Urinary bladder (tissue), 4 donors: Measurements from ENCODE around the gene JAG2. TPM values are rescaled to one million over a fixed set of nuclear protein-coding genes. Genes with fewer than 3 reads are reported as not detected.
"Not testable (repeated sequence)": the region's sequence is repeated elsewhere in the genome, so short reads cannot be mapped to it uniquely, and the experiment has no call there.

ENCODE experiments used
- DNase-seq: peaks from one replicate; pipeline ENCODE4 v3.0.0-alpha.2; 2015; ENCODE audit errors: extremely low spot score
- H3K27ac ChIP-seq: one replicate; pipeline ENCODE4 v1.5.1; 2013; ENCODE audit warnings: low read depth, mild to moderate bottlenecking, moderate library complexity
- H3K36me3 ChIP-seq: one replicate; pipeline ENCODE4 v1.6.1; 2013; ENCODE audit warnings: mild to moderate bottlenecking, moderate library complexity; ENCODE audit not compliant: insufficient read depth
- H3K4me1 ChIP-seq: one replicate; pipeline ENCODE4 v1.6.1; 2013; ENCODE audit warnings: mild to moderate bottlenecking, moderate library complexity; ENCODE audit not compliant: insufficient read depth
- H3K4me3 ChIP-seq: one replicate; pipeline ENCODE4 v1.5.1; 2013; ENCODE audit warnings: low read depth, low read length
- WGBS: extraction: QIAGEN DNeasy Blood & Tissue Kit; methylation state at CpG from one replicate; pipeline ENCODE4 v1.1.7; 2013; 5-methylcytosine and 5-hydroxymethylcytosine counted together
- polyA plus RNA-seq: library from polyadenylated mRNA; stranded (reverse); fragments of 200-250 nt; gene quantifications from one replicate; pipeline ENCODE4 v1.2.3, GENCODE V29; 2013
- total RNA-seq: library from RNA; depleted of rRNA; stranded (reverse); fragments of >200 nt; gene quantifications from one replicate; pipeline ENCODE4 v1.2.3, GENCODE V29; 2014
- donor health status: healthy with polysubstance abuse.
- donor health status: healthy.

The JAG2 gene
- total and polyA plus RNA-seq, 2 donors = 11.2 to 22.4 TPM

GRCh38 chr14:105118646-105119407, 49.7 kb downstream of the JAG2 start:
- DNase-seq = peak; percentile 65
- 67% methylated on average over 11 of the region's 11 CpGs for WGBS

GRCh38 chr14:105117710-105118385, 50.7 kb downstream of the JAG2 start:
- Histone ChIP-seq H3K4me1 (no peaks in the 10 kb centered on the region), H3K27ac (peak overlapping the region; percentile 71), H3K4me3 (no peak overlapping the region), H3K36me3 (no peaks in the 10 kb centered on the region)
- 90% methylated on average over 7 of the region's 7 CpGs for WGBS
- no peak for DNase-seq

More at GRCh38 chr14:105118646-105119407, 49.7 kb downstream of the JAG2 start:
- H3K36me3 ChIP-seq = no peaks in the 10 kb centered on the region
- H3K4me3 ChIP-seq = no peak overlapping the region
- H3K27ac ChIP-seq = peak overlapping the region; percentile 71
- no peaks in the 10 kb centered on the region for H3K4me1 ChIP-seq

- 89% methylated on average over 2 of the region's 2 CpGs for WGBS
- DNase-seq = no peak
- Histone ChIP-seq H3K27ac (no peak overlapping the region), H3K4me1 (no peaks in the 10 kb centered on the region), H3K36me3 (no peaks in the 10 kb centered on the region), H3K4me3 (no peak overlapping the region)
These were observed 51.3 kb downstream of the JAG2 start for GRCh38 chr14:105117257-105117646.

- 87% methylated on average over 11 of the region's 12 CpGs for WGBS
- no peaks in the 10 kb centered on the region for H3K4me1 ChIP-seq
- H3K36me3 ChIP-seq = no peaks in the 10 kb centered on the region
- H3K4me3 ChIP-seq = no peak overlapping the region
- no peak for DNase-seq
- H3K27ac ChIP-seq = no peak overlapping the region
These were observed 51.9 kb downstream of the JAG2 start for GRCh38 chr14:105116451-105117256.

GRCh38 chr14:105109243-105109642, 59.3 kb downstream of the JAG2 start:
- H3K4me3 ChIP-seq, DNase-seq, H3K27ac ChIP-seq, H3K4me1 ChIP-seq, H3K36me3 ChIP-seq: not testable (repeated sequence)
- 82% methylated on average over 8 of the region's 8 CpGs for WGBS

GRCh38 chr14:105108516-105108864, 60.1 kb downstream of the JAG2 start:
- DNase-seq = no peak
- H3K36me3 ChIP-seq = no peaks in the 10 kb centered on the region
- H3K27ac ChIP-seq = no peak overlapping the region
- 76% methylated on average over 7 of the region's 7 CpGs for WGBS
- H3K4me3 ChIP-seq = no peak overlapping the region
- no peaks in the 10 kb centered on the region for H3K4me1 ChIP-seq

GRCh38 chr14:105107781-105108515, 60.6 kb downstream of the JAG2 start:
- no peaks in the 10 kb centered on the region for H3K4me1 ChIP-seq
- H3K36me3 ChIP-seq = no peaks in the 10 kb centered on the region
- H3K27ac ChIP-seq = no peak overlapping the region
- no peak for DNase-seq
- H3K4me3 ChIP-seq = no peak overlapping the region
- WGBS = 76% methylated on average over 9 of the region's 9 CpGs

GRCh38 chr14:105107351-105107750, 61.2 kb downstream of the JAG2 start:
- 90% methylated on average over 7 of the region's 7 CpGs for WGBS
- Histone ChIP-seq H3K4me1 (no peaks in the 10 kb centered on the region), H3K4me3 (no peak overlapping the region), H3K27ac (no peak overlapping the region), H3K36me3 (no peaks in the 10 kb centered on the region)
- DNase-seq = no peak

GRCh38 chr14:105105158-105105557, 63.4 kb downstream of the JAG2 start:
- H3K4me1 ChIP-seq = no peaks in the 10 kb centered on the region
- 51% methylated on average over 7 of the region's 7 CpGs for WGBS
- DNase-seq = no peak
- no peaks in the 10 kb centered on the region for H3K36me3 ChIP-seq
- H3K4me3 ChIP-seq = no peak overlapping the region
- H3K27ac ChIP-seq = no peak overlapping the region

- H3K4me3 ChIP-seq = no peak overlapping the region
- H3K4me1 ChIP-seq = no peaks in the 10 kb centered on the region
- no peak for DNase-seq
- WGBS = 97% methylated on average over 3 of the region's 3 CpGs
- no peak overlapping the region for H3K27ac ChIP-seq
- H3K36me3 ChIP-seq = no peaks in the 10 kb centered on the region
These were observed 65.7 kb downstream of the JAG2 start for GRCh38 chr14:105102893-105103292.

GRCh38 chr14:105102361-105102870, 66.2 kb downstream of the JAG2 start:
- no peak for DNase-seq
- H3K36me3 ChIP-seq = no peaks in the 10 kb centered on the region
- no peaks in the 10 kb centered on the region for H3K4me1 ChIP-seq
- H3K27ac ChIP-seq = no peak overlapping the region
- no peak overlapping the region for H3K4me3 ChIP-seq
- 91% methylated on average over 7 of the region's 7 CpGs for WGBS

GRCh38 chr14:105100910-105101309, 67.7 kb downstream of the JAG2 start:
- Histone ChIP-seq H3K4me1 (no peaks in the 10 kb centered on the region), H3K27ac (no peak overlapping the region), H3K4me3 (no peak overlapping the region), H3K36me3 (no peaks in the 10 kb centered on the region)
- no peak for DNase-seq
- 89% methylated on average over 4 of the region's 4 CpGs for WGBS

GRCh38 chr14:105099778-105100177, 68.8 kb downstream of the JAG2 start:
- Histone ChIP-seq H3K4me3 (no peak overlapping the region), H3K36me3 (no peaks in the 10 kb centered on the region), H3K27ac (no peak overlapping the region), H3K4me1 (no peaks in the 10 kb centered on the region)
- WGBS = 89% methylated on average over 6 of the region's 6 CpGs
- no peak for DNase-seq
